Naive B cell (primary cell): ENCODE data around the gene KNCN. TPM values are rescaled to one million over a fixed set of nuclear protein-coding genes. Genes with fewer than 3 reads are reported as not detected.
A peak's percentile ranks its signal among the peaks of the same experiment; 100 is the strongest.

ENCODE experiments used
- ATAC-seq, 2 donors: fragments of 150-1000 bp; cut with Tn5 transposase; 2 replicates each; pipeline ENCODE4 v1.10.0; 2021; ENCODE audit warnings: low read depth in 2 of 2, mild to moderate bottlenecking in 2 of 2, moderate library complexity in 2 of 2
- DNase-seq: peaks from one replicate; pipeline ENCODE4 v3.0.0; 2022
- H3K27ac Mint-ChIP-seq, 6 donors: one replicate each; pipeline ENCODE4 v1.8.0; 2020 to 2022; ENCODE audit warnings: mild to moderate bottlenecking in 6 of 6, mixed read lengths in 6 of 6, moderate library complexity in 5 of 6, inconsistent platforms in 2 of 6
- H3K27me3 Mint-ChIP-seq, 3 donors: one replicate each; pipeline ENCODE4 v1.8.0; 2021 to 2022; ENCODE audit warnings: mixed read lengths in 3 of 3, mild to moderate bottlenecking in 1 of 3
- H3K36me3 Mint-ChIP-seq, 2 donors: one replicate each; pipeline ENCODE4 v1.8.0; 2020 to 2022; ENCODE audit warnings: mixed read lengths in 2 of 2, inconsistent platforms in 1 of 2, mild to moderate bottlenecking in 1 of 2
- H3K4me1 Mint-ChIP-seq, 3 donors: one replicate each; pipeline ENCODE4 v1.8.0; 2020 to 2022; ENCODE audit warnings: mixed read lengths in 3 of 3, inconsistent platforms in 1 of 3, mild to moderate bottlenecking in 1 of 3, moderate library complexity in 1 of 3
- H3K4me3 Mint-ChIP-seq, 8 donors: one replicate each; pipeline ENCODE4 v1.8.0; 2020 to 2022; ENCODE audit warnings: mild to moderate bottlenecking in 8 of 8, mixed read lengths in 8 of 8, moderate library complexity in 8 of 8, inconsistent platforms in 2 of 8
- H3K9me3 Mint-ChIP-seq, 7 donors: one replicate each; pipeline ENCODE4 v1.8.0; 2020 to 2022; ENCODE audit warnings: mixed read lengths in 7 of 7, mild to moderate bottlenecking in 5 of 7, inconsistent platforms in 2 of 7, moderate library complexity in 1 of 7
- polyA plus RNA-seq, 6 donors: library from polyadenylated mRNA; unstranded; fragments of 300-500 nt; fragmentation: Illumina TruSeq; gene quantifications; one replicate each; pipeline ENCODE4 v1.2.3, GENCODE V29; 2021; ENCODE audit warnings: low read depth in 6 of 6

KNCN gene
- not detected for polyA plus RNA-seq

DNA sequence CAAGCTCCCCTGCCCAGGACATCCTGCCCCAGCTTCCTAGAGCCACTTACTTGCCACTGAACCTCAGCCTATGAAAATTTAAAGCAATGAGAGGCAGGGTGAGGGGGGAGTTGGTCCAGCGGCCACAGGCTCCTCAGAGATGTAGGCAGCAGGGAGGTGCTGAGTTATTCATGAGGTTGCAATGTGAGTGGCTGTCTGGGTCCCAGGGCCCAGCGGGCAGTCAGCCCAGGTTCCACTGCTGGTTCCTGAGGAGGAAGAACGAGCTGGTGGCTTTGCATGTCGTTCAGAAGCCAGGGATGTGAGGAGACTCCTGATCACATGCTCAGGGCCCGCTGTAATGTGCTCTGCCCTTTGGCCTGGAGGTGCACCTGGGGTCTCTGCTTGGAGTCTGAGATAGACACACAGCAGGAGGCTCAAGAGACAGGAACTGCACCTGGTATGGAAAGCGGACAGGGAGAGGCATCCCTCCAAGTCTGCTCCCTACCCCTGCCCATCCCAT lies at the start of gene KNCN:
Gene KNCN, minus strand, starts transcription at position 51 of the 499 bp plus-strand sequence. CDS start 432 bp downstream, outside the sequence.
- no peak for DNase-seq
- no peaks in the 10 kb centered on the region for H3K36me3 Mint-ChIP-seq
- no peaks in the 10 kb centered on the region for H3K9me3 Mint-ChIP-seq
- H3K4me3 Mint-ChIP-seq = no peak within 1 kb of the TSS
- peaks cover 19 to 52% (median 35%) of the 10 kb centered on the region in 3 donors for H3K27me3 Mint-ChIP-seq
- peaks cover 3 to 13% (median 4%) of the 10 kb centered on the region in 3 donors for H3K4me1 Mint-ChIP-seq
- no peak for ATAC-seq
- H3K27ac Mint-ChIP-seq = no peak within 1 kb of the TSS

GRCh38 chr1:46599059-46599970 lies 47.9 kb upstream of the KNCN start:
- Mint-ChIP-seq H3K36me3 (no peaks in the 10 kb centered on the region), H3K9me3 (no peaks in the 10 kb centered on the region), H3K27me3 (no peaks in the 10 kb centered on the region), H3K4me1 (peaks cover 30 to 69% (median 59%) of the 10 kb centered on the region in 3 donors), H3K4me3 (no peak overlapping the region), H3K27ac (peak overlapping the region in 1 of 6 donors; percentile 67)
- ATAC-seq (no peak), DNase-seq (no peak)

DNA sequence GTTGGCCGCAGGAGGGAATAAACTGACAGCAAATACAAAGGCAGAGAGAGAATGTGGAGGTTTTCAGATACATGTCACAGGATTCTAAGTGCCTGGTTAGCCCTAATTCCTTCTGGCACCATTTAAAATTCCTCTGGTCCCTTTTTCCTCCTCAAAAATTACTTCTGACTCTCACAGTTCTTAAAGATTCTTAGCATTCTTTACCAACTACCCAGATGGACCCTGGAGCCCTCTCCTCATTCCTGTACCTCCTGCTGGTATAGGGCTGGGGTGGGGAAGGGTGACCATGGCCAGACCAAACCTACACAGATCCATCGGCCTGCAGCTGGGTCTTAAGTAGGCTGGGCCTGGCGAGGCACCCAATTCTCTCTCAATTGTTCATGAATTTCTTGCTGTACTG lies 45.4 kb upstream of the KNCN start:
- H3K4me1 Mint-ChIP-seq = peaks cover 20 to 46% (median 41%) of the 10 kb centered on the region in 3 donors
- H3K36me3 Mint-ChIP-seq = peaks cover 13 to 17% of the 10 kb centered on the region in 2 donors
- DNase-seq = no peak
- no peak for ATAC-seq
- H3K4me3 Mint-ChIP-seq = no peak overlapping the region
- no peaks in the 10 kb centered on the region for H3K9me3 Mint-ChIP-seq
- no peak overlapping the region for H3K27ac Mint-ChIP-seq
- no peaks in the 10 kb centered on the region for H3K27me3 Mint-ChIP-seq

DNA sequence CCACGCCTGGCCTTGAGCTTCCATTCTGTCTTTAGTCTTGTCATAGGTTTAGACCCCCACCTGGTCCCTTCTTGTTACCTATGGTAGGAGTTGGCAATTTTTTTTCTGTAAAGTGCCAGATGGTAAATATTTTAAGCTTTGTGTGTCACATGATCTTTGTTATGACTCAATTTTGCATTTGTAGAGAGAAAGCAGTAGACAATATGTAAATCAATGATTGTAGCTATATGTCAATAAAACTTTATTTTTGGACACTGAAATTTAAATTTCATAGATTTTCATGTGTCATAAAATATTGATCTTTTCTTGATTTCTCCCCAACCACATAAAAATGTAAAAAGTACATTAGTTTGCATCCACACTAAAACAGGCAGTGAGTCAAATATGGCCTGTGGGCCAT lies 44.6 kb upstream of the KNCN start:
- Mint-ChIP-seq H3K27ac (peak overlapping the region in 1 of 6 donors; percentile 35), H3K27me3 (no peaks in the 10 kb centered on the region), H3K4me3 (no peak overlapping the region), H3K4me1 (peaks cover 17 to 41% (median 32%) of the 10 kb centered on the region in 3 donors), H3K9me3 (no peaks in the 10 kb centered on the region), H3K36me3 (peaks cover 21 to 23% of the 10 kb centered on the region in 2 donors)
- ATAC-seq (no peak), DNase-seq (no peak)

DNA sequence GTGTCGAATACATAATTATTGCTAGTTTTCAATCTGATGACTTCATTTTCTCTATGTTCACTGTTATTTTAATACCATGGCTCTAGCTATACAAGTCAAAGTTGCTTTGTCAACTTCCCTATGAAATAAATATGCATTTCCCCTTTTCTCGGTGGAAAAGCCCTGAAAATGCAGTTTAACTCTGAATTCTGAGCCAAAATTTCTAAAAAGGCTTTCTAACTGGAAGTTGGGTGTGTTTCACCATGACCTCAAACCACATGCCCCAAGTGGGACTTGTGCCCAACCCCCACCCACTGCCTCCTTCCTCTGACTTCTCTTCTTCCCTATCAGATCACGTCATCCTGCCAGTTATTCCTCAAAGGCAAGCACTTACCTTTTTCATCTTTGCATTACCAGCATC lies 43.7 kb upstream of the KNCN start:
- H3K36me3 Mint-ChIP-seq = peaks cover 30% of the 10 kb centered on the region in 2 donors
- ATAC-seq (no peak), DNase-seq (no peak)
- H3K27me3 Mint-ChIP-seq = no peaks in the 10 kb centered on the region
- H3K27ac Mint-ChIP-seq = peak overlapping the region in 3 of 6 donors; percentile 21 to 50 (median 24)
- H3K4me3 Mint-ChIP-seq = no peak overlapping the region
- no peaks in the 10 kb centered on the region for H3K9me3 Mint-ChIP-seq
- peaks cover 14 to 35% (median 32%) of the 10 kb centered on the region in 3 donors for H3K4me1 Mint-ChIP-seq

GRCh38 chr1:46594063-46594462 lies 42.6 kb upstream of the KNCN start:
- H3K4me1 Mint-ChIP-seq = peaks cover 10 to 27% (median 25%) of the 10 kb centered on the region in 3 donors
- DNase-seq (no peak), ATAC-seq (no peak)
- H3K36me3 Mint-ChIP-seq = peaks cover 40% of the 10 kb centered on the region in 2 donors
- peaks cover 0 to 1% (median 0%) of the 10 kb centered on the region in 7 donors for H3K9me3 Mint-ChIP-seq
- no peak overlapping the region for H3K4me3 Mint-ChIP-seq
- H3K27ac Mint-ChIP-seq = no peak overlapping the region
- H3K27me3 Mint-ChIP-seq = no peaks in the 10 kb centered on the region

DNA sequence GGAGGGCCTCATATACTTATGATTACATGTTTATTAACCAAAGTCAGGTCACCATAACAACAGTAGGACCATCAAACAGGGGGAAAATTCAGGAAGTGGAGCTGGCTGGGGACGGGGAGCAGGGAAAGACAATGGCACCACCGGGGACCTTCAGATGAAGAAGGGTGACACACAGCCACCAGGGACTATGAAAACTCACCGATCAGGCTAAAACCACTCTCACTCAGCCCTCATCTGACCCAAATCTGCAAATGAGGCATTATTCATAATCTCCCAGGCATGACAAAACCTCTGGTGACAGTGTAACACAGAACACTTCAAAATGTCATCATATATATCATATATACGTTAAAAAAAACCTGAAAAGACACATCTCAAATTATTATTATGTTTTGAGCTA lies 41.4 kb upstream of the KNCN start:
- Mint-ChIP-seq H3K4me1 (peaks cover 7 to 25% (median 23%) of the 10 kb centered on the region in 3 donors), H3K9me3 (peaks cover 0 to 1% (median 0%) of the 10 kb centered on the region in 7 donors), H3K4me3 (no peak overlapping the region), H3K27ac (no peak overlapping the region), H3K27me3 (no peaks in the 10 kb centered on the region), H3K36me3 (peaks cover 43 to 44% of the 10 kb centered on the region in 2 donors)
- ATAC-seq = no peak
- DNase-seq = no peak

DNA sequence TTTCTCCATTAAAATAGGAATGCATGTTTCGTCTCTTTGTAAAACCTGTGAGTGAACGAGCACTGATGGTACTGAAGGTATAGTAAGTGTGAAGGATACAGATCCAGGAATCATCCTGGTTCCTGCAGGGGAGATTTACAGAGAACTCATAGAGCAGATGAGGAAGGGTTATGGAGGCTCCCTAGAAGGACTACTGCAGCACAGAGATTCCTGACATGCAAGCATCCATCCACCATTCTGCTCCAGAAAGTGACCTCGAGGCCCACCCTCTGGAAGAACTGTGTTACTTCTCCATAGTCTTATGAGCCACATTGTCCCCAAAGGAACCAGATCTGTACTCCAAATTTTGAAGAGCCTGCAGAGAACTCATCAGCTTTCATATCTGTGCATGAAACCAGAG lies 38.1 kb upstream of the KNCN start:
- Mint-ChIP-seq H3K27me3 (no peaks in the 10 kb centered on the region), H3K4me3 (no peak overlapping the region), H3K4me1 (peaks cover 0 to 2% (median under 1%) of the 10 kb centered on the region in 3 donors), H3K9me3 (peaks cover 0 to 1% (median 0%) of the 10 kb centered on the region in 7 donors), H3K27ac (no peak overlapping the region), H3K36me3 (peaks cover 43 to 44% of the 10 kb centered on the region in 2 donors)
- no peak for DNase-seq
- no peak for ATAC-seq

DNA sequence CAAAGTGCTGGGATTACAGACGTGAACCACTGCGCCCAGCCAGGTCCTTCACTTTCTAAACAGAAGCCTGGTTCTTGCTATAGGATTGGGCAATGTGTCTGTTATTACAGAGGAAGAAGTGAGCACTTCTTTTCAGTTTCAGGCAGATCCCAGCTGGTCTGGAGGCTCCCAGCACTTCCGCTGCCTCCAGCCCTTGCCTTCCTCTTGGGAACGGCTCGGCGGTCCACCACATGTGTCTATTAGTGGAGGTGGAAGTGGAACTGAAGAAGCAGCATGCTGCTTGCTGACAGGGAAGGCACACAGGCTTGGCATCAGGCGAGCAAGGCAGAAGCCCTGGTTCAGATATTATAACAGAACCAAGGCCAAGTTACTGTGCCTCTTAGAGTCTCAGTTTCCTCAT lies 35.6 kb upstream of the KNCN start:
- no peak overlapping the region for H3K27ac Mint-ChIP-seq

GRCh38 chr1:46585312-46585938 lies 34.0 kb upstream of the KNCN start:
- H3K36me3 Mint-ChIP-seq = peaks cover 21 to 34% of the 10 kb centered on the region in 2 donors
- peaks cover 0 to 4% (median 0%) of the 10 kb centered on the region in 3 donors for H3K4me1 Mint-ChIP-seq
- H3K4me3 Mint-ChIP-seq = no peak overlapping the region
- no peak for DNase-seq
- no peak overlapping the region for H3K27ac Mint-ChIP-seq
- no peak for ATAC-seq
- no peaks in the 10 kb centered on the region for H3K27me3 Mint-ChIP-seq
- peaks cover 0 to 1% (median 0%) of the 10 kb centered on the region in 7 donors for H3K9me3 Mint-ChIP-seq

More for the DNA sequence above, 35.6 kb upstream of the KNCN start:
- H3K4me1 Mint-ChIP-seq = no peaks in the 10 kb centered on the region
- H3K27me3 Mint-ChIP-seq = no peaks in the 10 kb centered on the region
- ATAC-seq (no peak), DNase-seq (no peak)
- peaks cover 32 to 43% of the 10 kb centered on the region in 2 donors for H3K36me3 Mint-ChIP-seq
- peaks cover 0 to 1% (median 0%) of the 10 kb centered on the region in 7 donors for H3K9me3 Mint-ChIP-seq
- no peak overlapping the region for H3K4me3 Mint-ChIP-seq

DNA sequence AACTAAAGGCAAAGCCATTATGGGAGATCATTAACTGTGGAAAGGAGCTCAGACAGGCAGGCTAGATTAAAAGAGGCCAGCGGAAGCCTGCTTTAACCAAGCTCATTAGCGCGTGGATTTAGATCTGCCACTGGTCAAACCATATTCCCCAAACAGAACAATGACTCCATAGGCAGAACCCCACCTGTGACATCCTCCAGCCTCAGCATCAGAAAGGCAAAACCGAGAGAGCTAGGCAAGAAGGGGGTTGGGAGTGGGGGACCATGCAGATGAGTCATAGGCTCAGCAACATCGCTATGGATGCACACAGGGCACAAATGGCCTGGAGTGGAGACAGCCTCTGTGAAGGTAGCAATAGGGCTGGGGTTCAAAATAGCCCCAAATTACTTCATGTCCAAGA lies 32.0 kb upstream of the KNCN start:
- Mint-ChIP-seq H3K27ac (peak overlapping the region in 2 of 6 donors; percentile 18 to 81), H3K9me3 (no peaks in the 10 kb centered on the region), H3K4me3 (no peak overlapping the region), H3K27me3 (no peaks in the 10 kb centered on the region), H3K36me3 (peaks cover 10 to 18% of the 10 kb centered on the region in 2 donors), H3K4me1 (peaks cover 0 to 4% (median 0%) of the 10 kb centered on the region in 3 donors)
- no peak for ATAC-seq
- DNase-seq = no peak

DNA sequence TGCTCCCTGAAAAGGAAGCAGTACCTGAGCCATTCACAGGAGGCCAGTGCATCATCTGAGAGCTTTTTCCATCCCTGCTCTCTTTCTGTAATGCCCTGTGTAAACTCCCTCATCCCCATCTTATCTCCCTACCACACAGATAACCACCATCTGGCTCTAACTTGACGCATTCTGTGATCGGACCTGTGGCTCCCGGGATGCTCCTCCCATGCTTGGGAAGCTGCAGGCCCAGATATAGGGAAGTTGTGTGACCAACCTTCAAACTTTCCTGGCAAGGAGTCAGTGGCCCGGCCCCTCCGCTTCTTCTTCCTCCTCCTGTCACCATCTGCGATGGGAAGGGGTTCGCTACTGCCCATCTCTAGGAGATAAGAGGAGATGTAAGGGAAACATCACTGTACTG lies 31.5 kb upstream of the KNCN start:
- Mint-ChIP-seq H3K36me3 (peaks cover 14 to 21% of the 10 kb centered on the region in 2 donors), H3K27ac (peak overlapping the region in 3 of 6 donors; percentile 18 to 49 (median 32)), H3K4me1 (peaks cover 0 to 4% (median 0%) of the 10 kb centered on the region in 3 donors), H3K4me3 (no peak overlapping the region), H3K9me3 (no peaks in the 10 kb centered on the region), H3K27me3 (no peaks in the 10 kb centered on the region)
- DNase-seq = no peak
- ATAC-seq = no peak

DNA sequence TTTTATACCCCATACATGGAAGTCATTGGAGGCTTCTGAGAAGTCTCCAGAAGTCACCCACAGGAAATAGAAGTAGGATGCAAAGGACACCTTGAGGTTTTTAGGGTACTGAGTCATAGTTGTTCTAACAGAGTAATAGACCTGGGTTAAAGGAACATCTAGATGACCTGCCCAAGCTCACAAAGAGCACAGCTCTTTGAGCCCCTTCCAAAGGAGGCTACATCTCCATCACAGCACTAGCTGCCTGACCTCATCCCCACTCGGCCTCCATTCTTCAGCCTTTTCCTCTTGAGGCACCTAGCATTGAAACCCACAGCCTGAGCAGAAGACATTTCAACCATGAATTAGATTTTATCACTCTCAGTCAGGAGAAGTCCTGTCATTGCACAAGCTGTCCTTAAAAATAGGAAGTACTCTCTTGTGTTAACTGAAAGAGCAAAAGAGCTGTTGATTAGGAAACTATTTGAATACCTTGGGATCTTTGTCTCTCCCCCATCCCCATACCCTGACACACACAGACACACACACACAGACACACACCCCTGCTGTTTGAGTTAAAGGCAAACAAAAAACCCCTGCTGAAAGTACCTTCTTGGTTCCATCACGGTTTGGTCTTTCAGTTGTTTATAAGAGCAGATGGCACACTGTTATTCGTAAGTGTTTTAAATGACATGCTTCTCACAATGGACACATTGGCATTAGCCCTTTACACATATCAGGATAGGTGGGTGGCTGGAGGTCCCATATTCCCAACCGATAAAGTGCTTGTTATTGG lies 30.4 kb upstream of the KNCN start:
- H3K27me3 Mint-ChIP-seq = no peaks in the 10 kb centered on the region
- no peak for DNase-seq
- H3K4me1 Mint-ChIP-seq = peaks cover 0 to 4% (median 0%) of the 10 kb centered on the region in 3 donors
- H3K36me3 Mint-ChIP-seq = peaks cover 19 to 25% of the 10 kb centered on the region in 2 donors
- no peaks in the 10 kb centered on the region for H3K9me3 Mint-ChIP-seq
- H3K27ac Mint-ChIP-seq = peak overlapping the region in 1 of 6 donors; percentile 1
- H3K4me3 Mint-ChIP-seq = no peak overlapping the region
- no peak for ATAC-seq
